ENCODE results near the gene CFAP91. TPM values are rescaled to one million over a fixed set of nuclear protein-coding genes. Genes with fewer than 3 reads are reported as not detected.

CFAP91 gene
- total RNA-seq = 0.21 TPM

GRCh38 chr3:119702530-119703527, at the start of gene CFAP91:
CFAP91 (plus strand) TSS chr3:119703022; CDS start chr3:119703099, 77 bp downstream.
- H3K4me1 ChIP-seq (ENCODE audit: insufficient read depth, low read length) = peaks cover 28% of the 10 kb centered on the region
- peaks cover 4% of the 10 kb centered on the region for H3K27me3 ChIP-seq (ENCODE audit: insufficient read depth, low read length)
- H3K9me3 ChIP-seq (ENCODE audit: low read depth, low read length) = no peaks in the 10 kb centered on the region
- peak within 1 kb of the TSS; percentile 29 for H3K4me3 ChIP-seq (ENCODE audit: low read length)

- peaks cover 5% of the 10 kb centered on the region for H3K4me1 ChIP-seq (ENCODE audit: insufficient read depth, low read length)
- H3K4me3 ChIP-seq (ENCODE audit: low read length) = no peak overlapping the region
- H3K27me3 ChIP-seq (ENCODE audit: insufficient read depth, low read length) = no peaks in the 10 kb centered on the region
- H3K9me3 ChIP-seq (ENCODE audit: low read depth, low read length) = no peaks in the 10 kb centered on the region
Observed at GRCh38 chr3:119653876-119654275, 48.9 kb upstream of the CFAP91 start.

- peaks cover 5% of the 10 kb centered on the region for H3K4me1 ChIP-seq (ENCODE audit: insufficient read depth, low read length)
Observed at GRCh38 chr3:119657887-119658702, 44.7 kb upstream of the CFAP91 start.

GRCh38 chr3:119658994-119659393, 43.8 kb upstream of the CFAP91 start:
- Histone ChIP-seq H3K4me1 (ENCODE audit: insufficient read depth, low read length) (peaks cover 5% of the 10 kb centered on the region), H3K9me3 (ENCODE audit: low read depth, low read length) (no peaks in the 10 kb centered on the region), H3K4me3 (ENCODE audit: low read length) (no peak overlapping the region), H3K27me3 (ENCODE audit: insufficient read depth, low read length) (no peaks in the 10 kb centered on the region)

More at GRCh38 chr3:119657887-119658702, 44.7 kb upstream of the CFAP91 start:
- no peak overlapping the region for H3K4me3 ChIP-seq (ENCODE audit: low read length)
- H3K9me3 ChIP-seq (ENCODE audit: low read depth, low read length) = no peaks in the 10 kb centered on the region
- H3K27me3 ChIP-seq (ENCODE audit: insufficient read depth, low read length) = no peaks in the 10 kb centered on the region

GRCh38 chr3:119659606-119660291, 43.1 kb upstream of the CFAP91 start:
- Histone ChIP-seq H3K27me3 (ENCODE audit: insufficient read depth, low read length) (no peaks in the 10 kb centered on the region), H3K4me1 (ENCODE audit: insufficient read depth, low read length) (peaks cover 5% of the 10 kb centered on the region), H3K4me3 (ENCODE audit: low read length) (no peak overlapping the region), H3K9me3 (ENCODE audit: low read depth, low read length) (no peaks in the 10 kb centered on the region)

- Histone ChIP-seq H3K4me3 (ENCODE audit: low read length) (no peak within 1 kb of the TSS), H3K4me1 (ENCODE audit: insufficient read depth, low read length) (peaks cover 5% of the 10 kb centered on the region), H3K27me3 (ENCODE audit: insufficient read depth, low read length) (no peaks in the 10 kb centered on the region), H3K9me3 (ENCODE audit: low read depth, low read length) (no peaks in the 10 kb centered on the region)
Observed at GRCh38 chr3:119660474-119661440, 42.1 kb upstream of the CFAP91 start, which contains the start of gene POPDC2. POPDC2 (minus strand) TSS chr3:119660589; CDS start chr3:119660423, 166 bp downstream.

GRCh38 chr3:119662604-119663373, 40.0 kb upstream of the CFAP91 start:
- no peaks in the 10 kb centered on the region for H3K9me3 ChIP-seq (ENCODE audit: low read depth, low read length)
- no peak overlapping the region for H3K4me3 ChIP-seq (ENCODE audit: low read length)
- H3K27me3 ChIP-seq (ENCODE audit: insufficient read depth, low read length) = no peaks in the 10 kb centered on the region
- peaks cover 4% of the 10 kb centered on the region for H3K4me1 ChIP-seq (ENCODE audit: insufficient read depth, low read length)

GRCh38 chr3:119663885-119664284, 38.9 kb upstream of the CFAP91 start:
- Histone ChIP-seq H3K9me3 (ENCODE audit: low read depth, low read length) (no peaks in the 10 kb centered on the region), H3K27me3 (ENCODE audit: insufficient read depth, low read length) (no peaks in the 10 kb centered on the region), H3K4me1 (ENCODE audit: insufficient read depth, low read length) (no peaks in the 10 kb centered on the region), H3K4me3 (ENCODE audit: low read length) (no peak overlapping the region)

- Histone ChIP-seq H3K9me3 (ENCODE audit: low read depth, low read length) (no peaks in the 10 kb centered on the region), H3K4me3 (ENCODE audit: low read length) (no peak overlapping the region), H3K4me1 (ENCODE audit: insufficient read depth, low read length) (no peaks in the 10 kb centered on the region), H3K27me3 (ENCODE audit: insufficient read depth, low read length) (no peaks in the 10 kb centered on the region)
Observed at GRCh38 chr3:119664370-119664769, 38.5 kb upstream of the CFAP91 start.

- Histone ChIP-seq H3K9me3 (ENCODE audit: low read depth, low read length) (no peaks in the 10 kb centered on the region), H3K4me1 (ENCODE audit: insufficient read depth, low read length) (no peaks in the 10 kb centered on the region), H3K4me3 (ENCODE audit: low read length) (no peak overlapping the region), H3K27me3 (ENCODE audit: insufficient read depth, low read length) (no peaks in the 10 kb centered on the region)
Observed at GRCh38 chr3:119664850-119665379, 37.9 kb upstream of the CFAP91 start.

- Histone ChIP-seq H3K27me3 (ENCODE audit: insufficient read depth, low read length) (no peaks in the 10 kb centered on the region), H3K4me3 (ENCODE audit: low read length) (no peak overlapping the region), H3K9me3 (ENCODE audit: low read depth, low read length) (no peaks in the 10 kb centered on the region), H3K4me1 (ENCODE audit: insufficient read depth, low read length) (no peaks in the 10 kb centered on the region)
Observed at GRCh38 chr3:119665954-119666559, 36.8 kb upstream of the CFAP91 start.

GRCh38 chr3:119669906-119670570, 32.8 kb upstream of the CFAP91 start:
- no peaks in the 10 kb centered on the region for H3K27me3 ChIP-seq (ENCODE audit: insufficient read depth, low read length)
- no peaks in the 10 kb centered on the region for H3K4me1 ChIP-seq (ENCODE audit: insufficient read depth, low read length)
- no peaks in the 10 kb centered on the region for H3K9me3 ChIP-seq (ENCODE audit: low read depth, low read length)
- H3K4me3 ChIP-seq (ENCODE audit: low read length) = no peak overlapping the region
